H9 (cell line): ENCODE measurements around the gene ACER3. TPM values are rescaled to one million over a fixed set of nuclear protein-coding genes. Genes with fewer than 3 reads are reported as not detected.

Experiments used
- DNase-seq: peaks from one replicate; pipeline ENCODE4 v3.0.0-alpha.2; 2017
- H2AFZ ChIP-seq: one replicate; pipeline ENCODE4 v1.6.1; 2013; ENCODE audit warnings: mild to moderate bottlenecking, low read length, control low read depth, moderate library complexity
- H2AK5ac ChIP-seq: 2 replicates; pipeline ENCODE4 v1.6.1; 2013; ENCODE audit warnings: low read length, control low read depth, mixed read lengths; ENCODE audit not compliant: insufficient read length
- H2BK120ac ChIP-seq: one replicate; pipeline ENCODE4 v1.6.1; 2013; ENCODE audit warnings: low read depth, mild to moderate bottlenecking, low read length, control low read depth, inconsistent platforms; ENCODE audit not compliant: poor library complexity, severe bottlenecking
- H2BK12ac ChIP-seq: 2 replicates; pipeline ENCODE4 v1.6.1; 2013; ENCODE audit warnings: low read length, control low read depth, mixed read lengths, low read depth; ENCODE audit not compliant: insufficient read length
- H2BK15ac ChIP-seq: 2 replicates; pipeline ENCODE4 v1.6.1; 2013; ENCODE audit warnings: low read depth, low read length, control low read depth
- H2BK20ac ChIP-seq: one replicate; pipeline ENCODE4 v1.6.1; 2013; ENCODE audit warnings: low read depth, mild to moderate bottlenecking, low read length, control low read depth, inconsistent platforms; ENCODE audit not compliant: poor library complexity, severe bottlenecking
- H2BK5ac ChIP-seq: 2 replicates; pipeline ENCODE4 v1.6.1; 2013; ENCODE audit warnings: low read length, control low read depth, mixed read lengths; ENCODE audit not compliant: insufficient read length
- H3K14ac ChIP-seq: 2 replicates; pipeline ENCODE4 v1.6.1; 2013; ENCODE audit warnings: low read length, control low read depth; ENCODE audit not compliant: insufficient read depth
- H3K18ac ChIP-seq: 2 replicates; pipeline ENCODE4 v1.6.1; 2013; ENCODE audit warnings: low read depth, mild to moderate bottlenecking, mixed read lengths, low read length, control low read depth; ENCODE audit not compliant: insufficient read length
- H3K23ac ChIP-seq: 2 replicates; pipeline ENCODE4 v1.6.1; 2013; ENCODE audit warnings: low read length, control low read depth, mixed read lengths, low read depth; ENCODE audit not compliant: insufficient read length
- H3K23me2 ChIP-seq: 2 replicates; pipeline ENCODE4 v1.6.1; 2013; ENCODE audit warnings: low read depth, mild to moderate bottlenecking, mixed read lengths, low read length, control low read depth; ENCODE audit not compliant: insufficient read length, poor library complexity, severe bottlenecking
- H3K27ac ChIP-seq: 2 replicates; pipeline ENCODE4 v1.5.1; 2013; ENCODE audit warnings: low read length, control low read depth, mixed read lengths, low read depth; ENCODE audit not compliant: insufficient read length
- H3K27me3 ChIP-seq: 2 replicates; pipeline ENCODE4 v1.6.1; 2013; ENCODE audit warnings: low read length, control low read depth, inconsistent platforms; ENCODE audit not compliant: insufficient read depth
- H3K4ac ChIP-seq: 2 replicates; pipeline ENCODE4 v1.6.1; 2013; ENCODE audit warnings: low read depth, mild to moderate bottlenecking, control low read depth, inconsistent platforms, low read length, moderate library complexity
- H3K4me1 ChIP-seq: 2 replicates; pipeline ENCODE4 v1.6.1; 2013; ENCODE audit warnings: low read length, control low read depth, inconsistent platforms; ENCODE audit not compliant: insufficient read depth
- H3K4me2 ChIP-seq: 2 replicates; pipeline ENCODE4 v1.6.1; 2013; ENCODE audit warnings: low read length, control low read depth, mixed read lengths; ENCODE audit not compliant: insufficient read length, insufficient read depth
- H3K56ac ChIP-seq: 2 replicates; pipeline ENCODE4 v1.6.1; 2013; ENCODE audit warnings: low read depth, mild to moderate bottlenecking, mixed read lengths, low read length, control low read depth; ENCODE audit not compliant: insufficient read length
- H3K79me1 ChIP-seq: 2 replicates; pipeline ENCODE4 v1.6.1; 2013; ENCODE audit warnings: low read depth, mild to moderate bottlenecking, moderate library complexity, low read length, control low read depth, inconsistent platforms; ENCODE audit not compliant: insufficient read depth, poor library complexity, severe bottlenecking
- H3K79me2 ChIP-seq: 2 replicates; pipeline ENCODE4 v1.6.1; 2013; ENCODE audit warnings: low read length, control low read depth, inconsistent platforms; ENCODE audit not compliant: insufficient read depth
- H3K9ac ChIP-seq: 2 replicates; pipeline ENCODE4 v1.6.1; 2013; ENCODE audit warnings: low read length, control low read depth, mixed read lengths; ENCODE audit not compliant: insufficient read length; ENCODE audit errors: extremely low read depth
- H3K9me3 ChIP-seq: one replicate; pipeline ENCODE4 v1.6.1; 2013; ENCODE audit warnings: low read depth, low read length, inconsistent platforms; ENCODE audit not compliant: control insufficient read depth
- H3T11ph ChIP-seq: one replicate; pipeline ENCODE4 v1.6.1; 2013; ENCODE audit warnings: mild to moderate bottlenecking, low read length, control low read depth, inconsistent platforms
- H4K20me1 ChIP-seq: one replicate; pipeline ENCODE4 v1.6.1; 2013; ENCODE audit not compliant: control insufficient read depth, insufficient read length, insufficient read depth
- H4K5ac ChIP-seq: 2 replicates; pipeline ENCODE4 v1.6.1; 2013; ENCODE audit warnings: low read depth, mild to moderate bottlenecking, mixed read lengths, low read length, control low read depth; ENCODE audit not compliant: insufficient read length
- H4K8ac ChIP-seq: replicated peaks from 2 replicates; pipeline ENCODE4 v1.6.1; 2013; ENCODE audit warnings: low read length, control low read depth, mixed read lengths, low read depth; ENCODE audit not compliant: insufficient read length
- H4K91ac ChIP-seq: 2 replicates; pipeline ENCODE4 v1.6.1; 2013; ENCODE audit warnings: low read depth, mild to moderate bottlenecking, moderate library complexity, mixed read lengths, low read length, control low read depth; ENCODE audit not compliant: insufficient read length
- H3K27ac Mint-ChIP-seq, 3 experiments: 2 replicates in 2 of 3; 3 replicates in 1 of 3; pipeline ENCODE4 v1.8.0; 2020 to 2021; ENCODE audit warnings: mixed read lengths in 3 of 3, mild to moderate bottlenecking in 1 of 3, moderate library complexity in 1 of 3
- H3K27me3 Mint-ChIP-seq: 2 replicates; pipeline ENCODE4 v1.8.0; 2021; ENCODE audit warnings: low read depth, mild to moderate bottlenecking, moderate library complexity, mixed read lengths
- H3K36me3 Mint-ChIP-seq, 3 experiments: 2 replicates in 2 of 3; 3 replicates in 1 of 3; pipeline ENCODE4 v1.8.0; 2020 to 2021; ENCODE audit warnings: low read depth in 3 of 3, mixed read lengths in 3 of 3; ENCODE audit not compliant: insufficient read depth in 1 of 3
- H3K4me1 Mint-ChIP-seq, 2 experiments: 2 replicates each; pipeline ENCODE4 v1.8.0; 2020; ENCODE audit warnings: mixed read lengths in 2 of 2
- H3K4me3 Mint-ChIP-seq, 2 experiments: 2 replicates in 1 of 2; 3 replicates in 1 of 2; pipeline ENCODE4 v1.8.0; 2020 to 2021; ENCODE audit warnings: mild to moderate bottlenecking in 2 of 2, mixed read lengths in 2 of 2, moderate library complexity in 1 of 2
- H3K9me3 Mint-ChIP-seq, 2 experiments: 2 replicates in 1 of 2; 3 replicates in 1 of 2; pipeline ENCODE4 v1.8.0; 2020; ENCODE audit warnings: mild to moderate bottlenecking in 2 of 2, mixed read lengths in 2 of 2, moderate library complexity in 1 of 2
- CTCF ChIP-seq: fragments of 200-600 bp; sonication (generic); conservative IDR thresholded peaks from 3 replicates; pipeline ENCODE4 v1.8.0; 2021; ENCODE audit warnings: antibody characterized with exemption, mild to moderate bottlenecking
- whole genome bisulfite sequencing: extraction: QIAGEN DNeasy Blood & Tissue Kit; methylation state at CpG from one replicate; pipeline ENCODE4 v1.1.7; 2013; ENCODE audit warnings: missing lambda C conversion rate, low lambda C conversion rate, mixed read lengths; ENCODE audit not compliant: insufficient read length; ENCODE audit errors: extremely low coverage; 5-methylcytosine and 5-hydroxymethylcytosine counted together
- total RNA-seq: library from RNA; stranded (reverse); gene quantifications from 2 replicates; pipeline ENCODE4 v1.2.1, GENCODE V29; 2021

The ACER3 gene
- total RNA-seq, 1 experiment from 2014 or later = 14.7 TPM

- Mint-ChIP-seq H3K27me3 (peaks cover 31% of the 10 kb centered on the region), H3K4me3 (peak overlapping the region; percentile 48 to 73; a peak in 4 of 5 replicates), H3K36me3 (no peaks in the 10 kb centered on the region; a peak in 1 of 7 replicates), H3K4me1 (peaks cover 12 to 19% of the 10 kb centered on the region in 2 experiments), H3K9me3 (peaks cover 2 to 3% of the 10 kb centered on the region in 2 experiments; a peak in 2 of 5 replicates), H3K27ac (no peak overlapping the region)
- Histone ChIP-seq H2BK20ac (no peak overlapping the region), H3K14ac (no peak overlapping the region), H2AK5ac (no peak overlapping the region), H3K56ac (no peak overlapping the region), H2BK5ac (no peak overlapping the region), H3K79me1 (no peaks in the 10 kb centered on the region), H3K23me2 (no peaks in the 10 kb centered on the region), H4K91ac (no peak overlapping the region), H3K9me3 (no peaks in the 10 kb centered on the region), H2BK12ac (no peak overlapping the region), H4K5ac (no peak overlapping the region), H3K27me3 (peaks cover 2% of the 10 kb centered on the region; the same call in 1 of the 2 replicates), H3K4ac (no peak overlapping the region), H4K8ac (no peak overlapping the region), H3K9ac (no peak overlapping the region), H3K27ac (no peak overlapping the region), H3K18ac (no peak overlapping the region), H4K20me1 (no peaks in the 10 kb centered on the region), H3K4me1 (no peaks in the 10 kb centered on the region), H2BK15ac (no peak overlapping the region), H3K4me2 (peak overlapping the region; percentile 39), H3K79me2 (no peaks in the 10 kb centered on the region), H2BK120ac (no peak overlapping the region), H2AFZ (no peak overlapping the region), H3T11ph (no peak overlapping the region), H3K23ac (no peak overlapping the region)
- peak; percentile 98 for TF ChIP-seq CTCF
- DNase-seq = peak; percentile 78
- WGBS = no CpG with 5 or more reads among the region's 39 CpGs
Measured at GRCh38 chr11:77046060-77046501, 185.4 kb downstream of the ACER3 start.
